Spleen (tissue), 11 donors: ENCODE measurements around the gene MRS2. TPM values are rescaled to one million over a fixed set of nuclear protein-coding genes. Genes with fewer than 3 reads are reported as not detected.

Experiments used
- DNase-seq: peaks from one replicate; pipeline ENCODE4 v3.0.0-alpha.2; 2020
- H3K27ac ChIP-seq, 8 donors: fragments of 200-600 bp; sonication (generic) in 7 of 8; 1 replicate in 4 of 8; 2 replicates in 4 of 8; pipeline versions ENCODE4 v1.5.0 to v1.8.0; 2016 to 2021; ENCODE audit warnings: inconsistent platforms in 4 of 8, mild to moderate bottlenecking in 4 of 8, moderate library complexity in 1 of 8
- H3K27me3 ChIP-seq, 7 donors: fragments of 200-600 bp; sonication (generic) in 6 of 7; replicated peaks in 1 of 7; 1 replicate in 4 of 7; 2 replicates in 3 of 7; pipeline versions ENCODE4 v1.5.0 to v1.8.0; 2016 to 2021; ENCODE audit warnings: inconsistent platforms in 3 of 7, mild to moderate bottlenecking in 1 of 7
- H3K36me3 ChIP-seq, 6 donors: fragments of 200-600 bp; sonication (generic) in 5 of 6; 1 replicate in 4 of 6; 2 replicates in 2 of 6; pipeline versions ENCODE4 v1.5.0 to v1.8.0; 2016 to 2021; ENCODE audit warnings: inconsistent platforms in 2 of 6
- H3K4me1 ChIP-seq, 6 donors: fragments of 200-600 bp; sonication (generic) in 5 of 6; 1 replicate in 3 of 6; 2 replicates in 3 of 6; pipeline versions ENCODE4 v1.5.0 to v1.8.0; 2016 to 2021; ENCODE audit warnings: inconsistent platforms in 3 of 6
- H3K4me3 ChIP-seq, 8 donors: fragments of 200-600 bp; sonication (generic) in 7 of 8; 1 replicate in 4 of 8; 2 replicates in 4 of 8; pipeline versions ENCODE4 v1.5.0 to v1.8.0; 2016 to 2021; ENCODE audit warnings: inconsistent platforms in 4 of 8, mild to moderate bottlenecking in 4 of 8, moderate library complexity in 2 of 8
- H3K9me3 ChIP-seq, 8 donors: fragments of 200-600 bp; sonication (generic) in 7 of 8; 1 replicate in 4 of 8; 2 replicates in 4 of 8; pipeline versions ENCODE4 v1.5.0 to v1.8.0; 2016 to 2021; ENCODE audit warnings: inconsistent platforms in 4 of 8
- POLR2A ChIP-seq, 3 donors: fragments of 450-650 bp; IDR thresholded peaks; one replicate each; pipeline ENCODE4 v1.5.1; 2017; ENCODE audit warnings: antibody characterized with exemption in 3 of 3, mild to moderate bottlenecking in 1 of 3
- POLR2AphosphoS5 ChIP-seq, 3 donors: sonication (generic); formaldehyde crosslinking; IDR thresholded peaks; one replicate each; pipeline ENCODE4 v1.5.1; 2017; ENCODE audit warnings: antibody characterized with exemption in 3 of 3
- WGBS, 5 donors: extraction: QIAGEN DNeasy Blood & Tissue Kit in 3 of 5; methylation state at CpG; one replicate each; pipeline versions ENCODE4 v1.1.5 to v1.1.7; 2013 to 2018; 5-methylcytosine and 5-hydroxymethylcytosine counted together
- intact Hi-C: fragments of 100-400 bp; cut with DNase I; formaldehyde crosslinking; loops from one replicate; pipeline ENCODE4 v1.15.0; 2023; ENCODE audit warnings: low total_unique reads
- polyA plus RNA-seq, 3 donors: library from polyadenylated mRNA; stranded (reverse); fragments of 200-250 nt; gene quantifications; one replicate each; pipeline ENCODE4 v1.2.1, GENCODE V29; 2013
- total RNA-seq, 7 donors: library from RNA; depleted of rRNA in 3 of 7; stranded (reverse); fragments of >200 nt in 3 of 7; fragmentation: NEBNext Ultra II Directional in 4 of 7; extraction: Animal tissue kit (Norgen Biotek cat#: 25700) in 4 of 7; gene quantifications; one replicate each; pipeline versions ENCODE4 v1.1.0 to v1.2.1, GENCODE V29; 2016 to 2021
- TF ChIP-seq, protein P1 (sequence below), 11 experiments: fragments of 200-600 bp in 7 of 11; fragments of 450-650 bp in 4 of 11; sonication (generic) in 4 of 11; IDR thresholded peaks in 8 of 11; conservative IDR thresholded peaks in 3 of 11; 1 replicate in 7 of 11; 2 replicates in 4 of 11; pipeline versions ENCODE4 v1.4.0 to v1.8.0; 2016 to 2021; ENCODE audit warnings: antibody characterized with exemption in 11 of 11, inconsistent platforms in 4 of 11, mild to moderate bottlenecking in 1 of 11
- donor health status: healthy with polysubstance abuse.
- donor health status: DM: no; HTN: no; CAD: no; lungs with moderate emphysema.
- donor health status: DM: no; HTN: no; CAD: no.
- donor health status: Bipolar disorder and iron deficiency.
- donor health status: healthy.
- donor health status: DM: no; HTN: no; CAD: no.
- donor health status: DM: yes; HTN: yes; CAD: no.

MRS2 gene
- total and polyA plus RNA-seq, 10 donors = 10.0 to 23.7 (median 18.3) TPM

- no peak overlapping the region for H3K4me3 ChIP-seq
- H3K27me3 ChIP-seq = no peaks in the 10 kb centered on the region
- intact Hi-C loops = no loop called here
- DNase-seq = no peak
- no peak for TF ChIP-seq POLR2A (IDR thresholded peaks at IDR 0.05)
- TF ChIP-seq, protein P1, sequence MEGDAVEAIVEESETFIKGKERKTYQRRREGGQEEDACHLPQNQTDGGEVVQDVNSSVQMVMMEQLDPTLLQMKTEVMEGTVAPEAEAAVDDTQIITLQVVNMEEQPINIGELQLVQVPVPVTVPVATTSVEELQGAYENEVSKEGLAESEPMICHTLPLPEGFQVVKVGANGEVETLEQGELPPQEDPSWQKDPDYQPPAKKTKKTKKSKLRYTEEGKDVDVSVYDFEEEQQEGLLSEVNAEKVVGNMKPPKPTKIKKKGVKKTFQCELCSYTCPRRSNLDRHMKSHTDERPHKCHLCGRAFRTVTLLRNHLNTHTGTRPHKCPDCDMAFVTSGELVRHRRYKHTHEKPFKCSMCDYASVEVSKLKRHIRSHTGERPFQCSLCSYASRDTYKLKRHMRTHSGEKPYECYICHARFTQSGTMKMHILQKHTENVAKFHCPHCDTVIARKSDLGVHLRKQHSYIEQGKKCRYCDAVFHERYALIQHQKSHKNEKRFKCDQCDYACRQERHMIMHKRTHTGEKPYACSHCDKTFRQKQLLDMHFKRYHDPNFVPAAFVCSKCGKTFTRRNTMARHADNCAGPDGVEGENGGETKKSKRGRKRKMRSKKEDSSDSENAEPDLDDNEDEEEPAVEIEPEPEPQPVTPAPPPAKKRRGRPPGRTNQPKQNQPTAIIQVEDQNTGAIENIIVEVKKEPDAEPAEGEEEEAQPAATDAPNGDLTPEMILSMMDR (IDR thresholded peaks at IDR 0.05 in 8 of 11, conservative IDR thresholded peaks at IDR 0.05 in 3 of 11) = no peak
- no peak for TF ChIP-seq POLR2AphosphoS5 (IDR thresholded peaks at IDR 0.05)
- peaks cover 0 to 100% (median 95%) of the 10 kb centered on the region in 6 donors for H3K36me3 ChIP-seq
- H3K27ac ChIP-seq = no peak overlapping the region
- no peaks in the 10 kb centered on the region for H3K4me1 ChIP-seq
- no peaks in the 10 kb centered on the region for H3K9me3 ChIP-seq
Observed at GRCh38 chr6:24419526-24419925, 16.8 kb downstream of the MRS2 start.

- TF ChIP-seq, protein P1 (IDR thresholded peaks at IDR 0.05 in 8 of 11, conservative IDR thresholded peaks at IDR 0.05 in 3 of 11) = no peak
- TF ChIP-seq POLR2AphosphoS5 (IDR thresholded peaks at IDR 0.05) (no peak), POLR2A (IDR thresholded peaks at IDR 0.05) (no peak)
- H3K4me3 ChIP-seq = no peak overlapping the region
- no peaks in the 10 kb centered on the region for H3K27me3 ChIP-seq
- peaks cover 0 to 78% (median 58%) of the 10 kb centered on the region in 6 donors for H3K36me3 ChIP-seq
- DNase-seq = no peak
- H3K9me3 ChIP-seq = no peaks in the 10 kb centered on the region
- 87 to 96% (median 87%) methylated on average over 2 of the region's 2 CpGs for WGBS, 5 donors
- no peak overlapping the region for H3K27ac ChIP-seq
- no peaks in the 10 kb centered on the region for H3K4me1 ChIP-seq
- intact Hi-C loops = no loop called here
Observed at GRCh38 chr6:24425091-24425490, 22.4 kb downstream of the MRS2 start.

- no peak overlapping the region for H3K27ac ChIP-seq
- H3K36me3 ChIP-seq = peaks cover 0 to 60% (median 43%) of the 10 kb centered on the region in 6 donors
- 84 to 93% (median 92%) methylated on average over 10 of the region's 10 CpGs for WGBS, 5 donors
- no peak for DNase-seq
- no peaks in the 10 kb centered on the region for H3K27me3 ChIP-seq
- TF ChIP-seq POLR2A (IDR thresholded peaks at IDR 0.05) = no peak
- TF ChIP-seq POLR2AphosphoS5 (IDR thresholded peaks at IDR 0.05) = no peak
- TF ChIP-seq, protein P1 (IDR thresholded peaks at IDR 0.05 in 8 of 11, conservative IDR thresholded peaks at IDR 0.05 in 3 of 11) = no peak
- no peaks in the 10 kb centered on the region for H3K9me3 ChIP-seq
- no peak overlapping the region for H3K4me3 ChIP-seq
- H3K4me1 ChIP-seq = no peaks in the 10 kb centered on the region
- intact Hi-C loops = no loop called here
Observed at GRCh38 chr6:24426729-24427446, 24.2 kb downstream of the MRS2 start.

- Histone ChIP-seq H3K36me3 (peaks cover 0 to 43% (median 27%) of the 10 kb centered on the region in 6 donors), H3K27ac (no peak overlapping the region), H3K4me1 (no peaks in the 10 kb centered on the region), H3K4me3 (no peak overlapping the region), H3K27me3 (no peaks in the 10 kb centered on the region), H3K9me3 (no peaks in the 10 kb centered on the region)
- intact Hi-C loops = no loop called here
- DNase-seq = no peak
- TF ChIP-seq POLR2A (IDR thresholded peaks at IDR 0.05) = no peak
- TF ChIP-seq, protein P1 (IDR thresholded peaks at IDR 0.05 in 8 of 11, conservative IDR thresholded peaks at IDR 0.05 in 3 of 11) = no peak
- no peak for TF ChIP-seq POLR2AphosphoS5 (IDR thresholded peaks at IDR 0.05)
- 76 to 99% (median 92%) methylated on average over 2 of the region's 2 CpGs for WGBS, 5 donors
Observed at GRCh38 chr6:24428615-24429014, 25.9 kb downstream of the MRS2 start.
